GM10266 (cell line): ENCODE data around the gene NEURL1.
A peak's percentile ranks its signal among the peaks of the same experiment; 100 is the strongest.
"Not testable (repeated sequence)": the region's sequence is repeated elsewhere in the genome, so short reads cannot be mapped to it uniquely, and the experiment has no call there.

Experiments used
- DNase-seq: peaks from one replicate; pipeline ENCODE4 v3.0.0; 2012; ENCODE audit errors: extremely low spot score
- TF ChIP-seq, protein P1 (sequence below): IDR thresholded peaks from 2 replicates; pipeline ENCODE4 v1.5.1; 2012; ENCODE audit warnings: mild to moderate bottlenecking, low read depth; ENCODE audit not compliant: control insufficient read depth, insufficient read depth; ENCODE audit errors: missing control alignments

The NEURL1 gene

DNA sequence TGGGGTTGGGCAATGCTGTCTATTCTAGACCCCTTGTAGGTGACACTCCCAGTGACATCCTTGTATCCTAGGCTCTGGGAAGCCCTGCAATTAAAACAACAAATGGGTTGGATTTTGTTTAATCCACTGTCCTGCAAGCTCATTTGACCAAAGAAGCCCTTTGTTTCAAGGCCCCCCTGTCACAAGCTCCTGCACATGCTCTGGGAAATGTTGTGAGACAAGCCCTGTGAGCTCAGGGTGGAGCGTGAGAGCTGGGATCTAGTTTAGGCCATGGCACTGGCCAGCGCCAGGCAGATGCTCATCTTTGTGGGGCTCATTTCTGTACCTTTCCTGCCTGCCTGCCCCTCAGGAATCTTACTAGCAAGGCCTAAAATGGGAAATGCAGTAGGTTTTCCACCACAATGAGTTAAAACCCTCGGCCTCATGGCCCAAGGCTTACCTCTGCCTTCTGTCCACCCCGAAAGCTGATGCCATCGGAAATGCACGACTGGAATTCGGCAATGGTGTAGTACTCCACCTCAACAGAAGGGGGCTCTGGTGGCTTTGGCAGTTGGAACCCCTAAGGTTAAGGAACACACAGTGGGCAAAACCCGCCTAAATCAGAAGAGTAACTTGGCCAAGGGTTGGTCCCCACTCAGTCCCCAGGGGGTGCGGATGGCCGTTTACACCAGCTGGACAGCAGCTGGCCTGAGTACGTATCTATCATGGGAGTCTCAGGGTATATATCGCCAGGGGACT lies 112.0 kb downstream of the NEURL1 start:
- DNase-seq: peak; percentile 81
- TF ChIP-seq, protein P1, sequence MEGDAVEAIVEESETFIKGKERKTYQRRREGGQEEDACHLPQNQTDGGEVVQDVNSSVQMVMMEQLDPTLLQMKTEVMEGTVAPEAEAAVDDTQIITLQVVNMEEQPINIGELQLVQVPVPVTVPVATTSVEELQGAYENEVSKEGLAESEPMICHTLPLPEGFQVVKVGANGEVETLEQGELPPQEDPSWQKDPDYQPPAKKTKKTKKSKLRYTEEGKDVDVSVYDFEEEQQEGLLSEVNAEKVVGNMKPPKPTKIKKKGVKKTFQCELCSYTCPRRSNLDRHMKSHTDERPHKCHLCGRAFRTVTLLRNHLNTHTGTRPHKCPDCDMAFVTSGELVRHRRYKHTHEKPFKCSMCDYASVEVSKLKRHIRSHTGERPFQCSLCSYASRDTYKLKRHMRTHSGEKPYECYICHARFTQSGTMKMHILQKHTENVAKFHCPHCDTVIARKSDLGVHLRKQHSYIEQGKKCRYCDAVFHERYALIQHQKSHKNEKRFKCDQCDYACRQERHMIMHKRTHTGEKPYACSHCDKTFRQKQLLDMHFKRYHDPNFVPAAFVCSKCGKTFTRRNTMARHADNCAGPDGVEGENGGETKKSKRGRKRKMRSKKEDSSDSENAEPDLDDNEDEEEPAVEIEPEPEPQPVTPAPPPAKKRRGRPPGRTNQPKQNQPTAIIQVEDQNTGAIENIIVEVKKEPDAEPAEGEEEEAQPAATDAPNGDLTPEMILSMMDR: peak; percentile 65

DNA sequence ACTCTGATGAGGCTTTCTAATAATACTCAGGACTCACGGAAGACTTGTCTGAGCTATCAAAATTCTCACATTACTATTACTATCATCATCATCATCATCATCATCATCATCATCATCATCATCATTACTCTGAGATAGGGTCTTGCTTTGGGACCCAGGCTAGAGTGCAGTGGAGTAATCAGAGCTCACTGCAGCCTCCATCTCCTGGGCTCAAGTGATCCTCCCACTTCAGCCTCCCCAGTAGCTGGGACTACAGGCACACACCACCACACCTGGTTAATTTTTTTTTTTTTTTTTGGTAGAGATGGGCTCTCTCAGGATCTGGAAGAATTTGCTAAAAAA lies 112.6 kb downstream of the NEURL1 start:
- DNase-seq: not testable (repeated sequence)

DNA sequence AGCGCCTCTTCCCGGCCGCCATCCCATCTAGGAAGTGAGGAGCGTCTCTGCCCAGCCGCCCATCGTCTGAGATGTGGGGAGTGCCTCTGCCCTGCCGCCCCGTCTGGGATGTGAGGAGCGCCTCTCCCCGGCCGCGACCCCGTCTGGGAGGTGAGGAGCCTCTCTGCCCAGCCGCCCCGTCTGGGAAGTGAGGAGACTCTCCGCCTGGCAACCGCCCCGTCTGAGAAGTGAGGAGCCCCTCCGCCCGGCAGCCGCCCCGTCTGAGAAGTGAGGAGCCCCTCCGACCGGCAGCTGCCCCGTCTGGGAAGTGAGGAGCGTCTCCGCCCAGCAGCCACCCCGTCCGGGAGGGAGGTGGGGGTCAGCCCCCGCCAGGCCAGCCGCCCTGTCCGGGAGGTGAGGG lies 113.5 kb downstream of the NEURL1 start:
- DNase-seq: not testable (repeated sequence)

DNA sequence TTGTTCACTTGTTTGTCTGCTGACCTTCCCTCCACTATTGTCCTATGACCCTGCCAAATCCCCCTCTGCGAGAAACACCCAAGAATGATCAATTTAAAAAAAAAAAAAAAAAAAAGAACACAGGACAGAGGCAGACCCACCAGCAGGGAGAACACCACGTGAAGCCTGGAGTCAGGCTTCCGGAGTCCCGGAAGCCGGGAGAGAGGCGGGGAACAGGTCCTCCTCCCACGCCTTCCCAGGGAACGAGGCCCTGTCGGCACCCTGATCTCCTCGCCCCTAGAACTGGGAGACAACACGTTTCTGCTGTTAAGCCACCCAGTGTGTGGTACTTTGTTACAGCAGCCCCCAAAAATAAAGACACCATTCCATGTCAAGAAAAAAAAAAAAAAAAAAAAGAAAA lies 114.6 kb downstream of the NEURL1 start:
- DNase-seq: not testable (repeated sequence)

DNA sequence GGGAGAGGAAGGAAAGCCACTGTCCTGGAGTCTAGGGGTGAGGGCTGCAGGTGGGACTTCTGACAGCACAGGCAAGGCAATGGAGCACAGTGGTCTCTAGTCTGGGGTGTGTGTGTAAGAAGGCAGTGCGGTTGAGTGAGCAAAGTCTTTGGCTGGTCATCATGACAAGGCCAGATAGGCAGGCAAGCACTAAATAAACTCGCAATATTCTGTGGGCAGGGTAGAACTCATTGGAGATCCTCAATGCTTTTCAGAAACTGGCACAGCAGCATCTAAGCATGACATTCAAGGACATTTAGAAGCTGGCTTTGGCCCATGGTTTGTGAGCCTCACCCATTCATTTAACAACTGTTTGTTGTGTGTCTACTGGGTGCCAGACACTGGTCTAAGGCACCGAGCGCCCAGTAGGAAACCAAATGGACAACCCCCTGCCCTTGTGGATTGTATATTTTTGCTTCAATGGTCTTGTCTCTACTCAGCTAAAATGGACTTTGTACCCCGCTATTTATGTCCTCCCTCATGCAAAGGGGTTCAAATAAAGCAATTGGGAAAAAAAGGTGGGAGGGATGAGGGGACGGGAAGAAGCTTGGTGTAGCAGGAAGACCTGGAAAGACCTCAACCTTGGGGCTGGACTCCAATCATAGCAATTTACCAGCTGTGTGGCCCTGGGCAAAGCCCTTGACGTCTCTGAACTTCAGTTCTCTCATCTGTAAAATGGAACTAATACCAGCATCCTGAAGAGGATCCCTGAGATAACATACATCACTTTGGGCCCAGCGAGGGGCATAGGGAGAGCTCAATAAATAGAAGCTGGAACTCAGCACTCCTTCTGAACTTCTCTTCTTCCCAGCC lies 116.0 kb downstream of the NEURL1 start:
- no peak for DNase-seq
- TF ChIP-seq, protein P1: no peak

DNA sequence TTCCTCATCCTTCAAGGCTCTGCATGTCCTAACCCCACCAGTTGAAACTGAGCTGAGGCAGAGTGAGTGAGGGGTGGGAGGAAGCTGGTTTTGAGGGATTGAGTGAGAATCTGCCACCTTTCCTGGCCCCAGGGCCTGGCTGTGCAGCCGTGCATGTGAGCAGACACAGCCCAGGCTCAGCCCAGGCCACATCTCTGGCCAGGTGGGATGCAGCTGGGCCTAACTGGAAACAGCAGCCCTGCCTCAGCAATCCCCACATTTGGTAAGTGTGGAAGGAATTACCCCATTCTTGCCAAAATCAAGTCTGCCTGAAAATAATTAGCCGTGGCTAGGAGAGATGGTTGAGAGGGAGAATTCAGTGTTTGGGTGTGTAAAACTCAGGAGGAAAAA lies 116.6 kb downstream of the NEURL1 start:
- DNase-seq: no peak
- TF ChIP-seq, protein P1: no peak

DNA sequence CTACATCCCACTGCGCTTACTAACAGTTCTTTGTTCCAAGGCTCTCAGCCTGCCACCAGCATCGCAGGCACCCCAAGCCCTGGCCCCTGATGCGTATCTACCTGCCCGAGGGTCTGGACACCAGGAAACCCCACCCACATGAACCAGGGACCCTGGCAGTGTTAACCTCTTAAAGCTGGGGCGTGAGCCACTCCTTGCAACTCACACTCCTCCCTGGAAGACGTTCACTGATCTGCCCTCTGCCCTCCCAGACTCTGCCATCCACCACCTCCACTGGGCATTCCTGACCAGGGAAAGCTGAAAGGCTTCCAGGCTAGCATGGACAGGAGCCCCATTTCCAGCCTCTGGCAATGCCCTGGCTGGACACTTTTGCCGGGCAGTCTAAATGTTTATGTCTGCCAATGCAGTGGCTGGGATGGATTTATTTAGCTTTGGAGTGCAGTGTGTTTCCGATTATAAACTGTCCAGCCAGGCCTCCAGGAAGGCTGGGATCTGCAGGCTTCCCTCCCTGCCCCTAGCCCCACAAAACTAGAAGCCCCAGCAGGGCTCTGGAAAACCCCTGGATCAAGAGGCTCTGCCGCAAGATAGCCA lies 117.5 kb downstream of the NEURL1 start:
- no peak for DNase-seq
- TF ChIP-seq, protein P1: no peak

DNA sequence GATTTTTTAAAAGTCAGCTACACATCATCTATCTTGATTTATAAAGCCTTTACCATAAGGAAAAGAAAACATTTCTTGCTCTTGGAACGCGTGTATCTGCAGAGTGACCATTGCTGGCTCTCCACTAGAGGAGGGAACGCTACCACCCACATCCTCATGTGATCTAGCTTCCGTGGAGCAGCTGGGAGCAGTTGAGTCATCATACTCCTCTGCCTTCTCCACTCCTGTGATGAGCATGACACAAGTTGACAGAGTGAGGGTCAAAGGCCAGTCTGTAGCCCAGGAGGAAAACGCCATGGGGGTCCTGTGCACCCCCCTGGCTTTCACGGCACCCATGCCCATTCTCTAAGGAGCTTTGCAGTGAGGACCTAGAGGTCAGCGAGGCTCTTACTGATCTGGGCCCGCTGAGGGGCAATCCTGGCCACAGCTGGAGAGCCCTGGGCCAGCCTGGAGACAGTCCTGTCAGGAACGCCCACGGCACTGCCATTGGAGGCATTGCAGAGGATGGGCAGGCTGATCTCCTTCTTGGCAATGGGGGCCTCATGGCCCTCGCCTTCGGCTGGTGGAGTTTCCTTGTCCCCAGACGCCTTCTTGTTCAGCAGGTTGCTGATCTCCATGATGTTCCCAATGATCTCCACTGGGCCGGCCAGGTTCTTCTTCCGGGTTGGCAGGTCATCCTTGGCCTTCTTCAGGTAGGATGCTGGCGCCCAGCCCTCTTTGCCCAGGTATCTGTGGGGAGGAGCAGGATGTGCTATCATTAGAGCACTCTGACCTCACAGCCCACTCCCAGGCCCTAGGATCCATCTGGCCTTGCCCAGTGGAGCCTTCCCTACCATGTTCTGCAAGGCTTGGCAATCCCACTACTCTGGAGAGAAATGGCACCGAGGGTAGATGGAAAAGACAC lies 119.2 kb downstream of the NEURL1 start:
- TF ChIP-seq, protein P1: no peak
- no peak for DNase-seq
